NOMO-1 (cell line): ENCODE data around the gene TSPAN16.

Source experiments
- DNase-seq, 2 experiments: peaks; one replicate each; lab custom pipeline; 2025; ENCODE audit not compliant: unreplicated experiment in 2 of 2; lab: John Stamatoyannopoulos, UW

TSPAN16 gene

DNA sequence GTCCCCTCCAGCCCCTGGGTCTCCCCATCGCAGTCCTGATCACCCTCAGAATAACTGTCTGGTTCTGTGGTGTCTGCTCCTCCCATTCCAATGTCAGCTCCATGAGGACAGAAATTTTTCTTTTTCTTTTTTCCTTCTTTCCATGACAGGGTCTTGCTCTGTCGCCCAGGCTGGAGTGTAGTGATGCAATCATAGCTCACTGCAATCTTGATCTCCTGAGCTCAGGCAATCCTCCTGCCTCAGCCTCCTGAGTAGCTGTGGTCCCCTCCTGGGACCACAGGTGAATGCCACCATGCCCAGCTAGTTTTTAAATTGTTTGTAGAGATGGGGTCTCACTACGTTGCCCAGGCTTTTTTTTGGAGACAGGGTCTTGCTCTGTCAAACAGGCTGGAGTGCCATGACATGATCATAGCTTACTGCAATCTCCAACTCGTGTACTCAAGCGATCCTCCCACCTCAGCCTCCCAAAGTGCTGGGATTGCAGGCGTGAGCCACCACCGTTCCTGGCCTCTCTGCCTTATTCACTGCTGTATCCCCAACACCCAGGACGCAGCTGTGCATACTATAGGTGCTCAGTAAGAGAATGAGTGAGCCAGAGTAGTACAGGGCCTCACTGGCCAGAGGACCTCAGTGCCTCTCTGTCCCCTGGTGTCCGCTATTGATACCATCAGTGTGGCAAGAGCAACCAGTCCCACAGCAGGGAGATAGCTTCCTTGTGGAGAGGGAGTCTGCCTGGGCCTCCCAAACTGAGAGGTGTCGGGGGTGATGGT is 28.5 kb upstream of the TSPAN16 start:
- no peak for DNase-seq

DNA sequence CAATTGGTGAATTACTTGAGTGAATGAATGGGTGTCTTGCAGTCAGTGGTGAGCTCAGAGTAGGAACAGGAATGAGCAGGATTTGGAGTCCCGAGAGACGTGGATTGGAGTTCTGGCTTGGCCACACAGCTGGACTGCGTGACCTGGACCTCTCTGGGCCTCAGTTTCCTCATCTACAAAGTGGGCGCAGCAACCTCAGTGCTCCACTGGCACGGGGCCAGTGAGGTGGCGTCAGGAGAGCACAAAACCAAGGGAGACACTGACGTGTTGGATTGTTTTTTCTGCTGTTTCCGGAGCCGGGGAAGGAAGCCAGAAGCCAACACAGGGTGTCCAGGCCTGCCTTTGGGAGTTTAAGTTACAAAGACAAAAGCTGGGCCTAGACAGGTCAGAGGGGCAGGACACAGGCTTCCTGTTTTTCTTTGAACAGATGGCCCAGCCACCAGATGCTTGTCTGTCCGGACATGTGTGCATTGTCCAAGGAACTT is 27.1 kb upstream of the TSPAN16 start:
- no peak for DNase-seq

GRCh38 chr19:11269408-11269807 is 26.6 kb upstream of the TSPAN16 start:
- DNase-seq, result no peak

- no peak for DNase-seq
These were observed 22.7 kb upstream of the TSPAN16 start for GRCh38 chr19:11273296-11273695.

GRCh38 chr19:11273989-11274388 is 22.0 kb upstream of the TSPAN16 start:
- DNase-seq, result no peak

GRCh38 chr19:11274533-11275086 is 21.4 kb upstream of the TSPAN16 start:
- no peak for DNase-seq

- no peak for DNase-seq
These were observed 17.3 kb upstream of the TSPAN16 start for GRCh38 chr19:11278670-11279069.

DNA sequence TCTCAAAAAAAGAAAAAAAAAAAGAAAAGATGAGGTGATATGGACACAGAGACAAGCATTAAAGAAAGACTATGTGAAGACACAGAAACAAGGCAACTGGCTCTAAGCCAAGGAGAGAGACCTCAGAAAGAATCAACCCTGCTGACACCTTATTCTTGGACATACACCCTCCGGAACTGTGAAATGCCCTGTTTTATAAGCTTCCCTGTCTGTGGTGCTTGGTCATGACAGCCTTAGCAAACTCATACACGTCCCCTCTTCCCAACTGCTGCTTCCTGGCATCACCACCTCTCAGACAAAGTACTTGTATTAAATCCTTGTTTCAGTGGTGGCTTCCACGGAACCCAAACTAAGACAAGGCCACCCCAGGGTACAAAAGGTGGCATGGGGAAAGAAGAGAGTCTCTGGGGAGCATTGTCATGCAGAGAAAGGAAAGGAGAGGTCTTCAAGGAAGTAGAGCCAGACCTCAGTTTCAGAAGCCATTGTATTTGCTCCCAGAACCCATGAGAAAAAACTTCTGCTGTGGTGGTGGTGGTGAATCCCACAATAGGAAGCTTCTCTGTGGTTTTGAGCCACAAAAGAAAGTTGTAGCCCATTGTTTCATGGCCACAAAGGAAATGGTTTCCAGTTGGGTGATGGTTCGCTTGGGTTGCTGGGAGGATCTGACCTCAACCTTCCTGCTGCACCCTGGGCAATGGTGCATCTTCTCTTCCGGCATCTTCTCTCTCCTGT is 16.3 kb upstream of the TSPAN16 start:
- peak; percentile 70 to 75 for DNase-seq

GRCh38 chr19:11281356-11282049 is 14.5 kb upstream of the TSPAN16 start:
- no peak for DNase-seq

DNA sequence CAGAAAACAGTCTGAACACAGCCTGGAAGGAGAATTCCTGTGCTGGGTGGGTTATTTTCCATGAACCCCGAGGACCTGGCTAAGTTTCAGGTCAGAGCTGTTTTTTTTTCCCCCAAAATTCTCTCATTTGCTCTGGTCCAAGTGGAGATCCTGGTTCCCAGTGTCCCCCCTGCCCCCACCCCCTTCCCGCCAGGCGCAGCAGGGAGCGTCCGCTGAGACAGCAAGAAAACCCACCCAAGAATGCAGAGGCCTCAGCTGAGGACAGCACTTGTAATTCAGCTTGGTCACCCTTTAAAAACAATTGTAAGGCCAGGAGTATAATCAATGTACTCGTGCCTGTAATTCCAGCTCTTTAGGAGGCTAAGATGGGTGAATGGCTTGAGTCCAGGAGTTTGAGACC is 11.4 kb upstream of the TSPAN16 start:
- DNase-seq, result no peak

GRCh38 chr19:11286312-11286974 is 9.5 kb upstream of the TSPAN16 start:
- no peak for DNase-seq

- DNase-seq, result peak in 1 of 2 experiments; percentile 15
These were observed 7.6 kb upstream of the TSPAN16 start for GRCh38 chr19:11288349-11288748.

GRCh38 chr19:11290256-11290655 is 5.7 kb upstream of the TSPAN16 start:
- DNase-seq, result no peak

GRCh38 chr19:11291415-11291814 is 4.5 kb upstream of the TSPAN16 start:
- no peak for DNase-seq

DNA sequence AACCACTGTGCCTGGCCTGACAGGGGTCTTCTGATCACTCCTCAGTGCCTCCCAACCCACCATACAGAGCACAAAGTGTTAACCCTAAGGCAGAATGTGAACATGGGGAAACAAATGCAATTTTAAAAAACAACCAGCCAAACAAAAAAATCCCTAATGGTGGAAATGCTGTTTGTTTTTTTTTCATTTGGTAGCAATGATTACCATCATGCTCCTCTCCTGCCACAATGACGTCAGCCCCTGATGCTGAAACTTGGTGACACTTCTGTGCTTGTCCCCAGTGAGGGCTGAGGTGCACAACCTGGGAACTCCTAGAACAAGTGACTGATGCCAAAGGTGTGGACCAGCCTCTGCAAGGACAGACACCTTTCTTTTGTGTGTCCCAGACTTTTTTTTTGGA is 4.0 kb upstream of the TSPAN16 start:
- no peak for DNase-seq

DNA sequence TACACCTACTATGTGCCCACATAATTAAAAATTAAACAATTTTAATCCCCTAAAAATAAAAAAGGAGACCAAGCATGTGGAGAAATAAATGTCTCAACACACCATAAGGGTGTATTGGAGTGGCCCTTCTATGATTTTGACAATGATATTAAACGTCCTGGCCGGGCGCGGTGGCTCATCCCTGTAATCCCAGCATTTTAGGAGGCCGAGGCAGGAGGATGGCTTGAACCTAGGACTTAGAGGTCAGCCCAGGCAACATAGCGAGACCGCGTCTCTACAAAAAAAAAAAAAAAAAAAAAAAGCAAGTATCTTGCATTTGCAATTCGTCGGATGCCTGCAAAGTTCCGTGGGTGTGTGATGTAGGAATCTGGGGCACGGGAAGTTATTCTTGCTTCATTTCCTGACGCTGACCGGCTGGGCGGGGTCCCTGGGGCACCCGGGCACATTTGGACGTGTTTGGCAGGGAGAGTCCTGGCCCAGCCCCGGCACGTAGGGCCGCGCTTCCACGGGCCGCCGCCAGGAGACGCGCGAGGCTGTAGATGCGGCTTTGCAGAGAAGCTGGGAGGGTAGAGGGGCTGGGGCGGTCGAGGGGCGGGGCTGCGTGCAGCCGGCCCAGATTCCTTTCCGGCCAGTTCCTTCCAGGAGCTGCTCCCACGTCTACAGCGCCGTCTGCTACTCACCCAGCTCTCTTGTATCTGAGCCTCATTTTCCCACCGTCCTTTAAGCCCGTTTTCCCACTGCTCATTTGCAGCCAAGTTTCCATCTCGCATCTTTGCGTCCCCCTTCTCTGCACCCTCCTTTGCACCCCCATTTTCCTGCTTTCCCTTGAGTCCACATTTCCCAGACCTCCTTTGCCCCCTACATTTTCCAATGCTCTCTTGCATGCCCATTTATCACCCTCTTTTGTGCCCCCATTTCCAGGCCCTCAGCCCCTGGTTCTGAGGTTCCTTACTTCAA is 2.2 kb upstream of the TSPAN16 start:
- peak; percentile 97 to 99 for DNase-seq

DNA sequence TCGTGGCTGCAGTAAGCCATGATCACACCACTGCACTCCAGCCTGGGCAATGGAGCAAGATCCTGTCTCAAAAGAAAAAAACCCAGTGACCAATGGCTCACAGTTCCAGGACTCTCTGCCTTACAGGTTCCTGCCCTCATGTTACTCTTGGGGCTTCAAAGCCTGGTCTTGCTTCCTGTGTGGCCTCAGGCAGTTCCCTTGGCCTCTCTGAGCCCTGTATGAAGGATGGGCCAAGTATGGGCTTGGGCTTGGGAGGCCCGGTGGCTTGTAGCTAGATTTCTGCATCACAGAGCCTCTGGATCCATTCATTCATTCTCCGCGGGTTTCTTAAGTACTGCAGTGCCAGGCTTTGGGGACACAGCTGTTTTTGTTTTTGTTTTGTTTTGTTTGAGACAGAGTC is 780 bp upstream of the TSPAN16 start:
- no peak for DNase-seq

GRCh38 chr19:11296264-11296663 is 304 bp downstream of the TSPAN16 start:
- DNase-seq, result peak in 1 of 2 experiments; percentile 52

- no peak for DNase-seq
These were observed 4.2 kb downstream of the TSPAN16 start for GRCh38 chr19:11299946-11300810.
